ENCODE measurements around the gene PDXP.
A peak's percentile ranks its signal among the peaks of the same experiment; 100 is the strongest.

The PDXP gene

GRCh38 chr22:37636186-37636948, 22.2 kb upstream of the PDXP start:
- Histone ChIP-seq H3K9ac (ENCODE audit: low read depth in 1 of 2, low read length in 2 of 2) (peak overlapping the region; percentile 11 to 87), H3K4me1 (ENCODE audit: control insufficient read depth in 2 of 2, insufficient read depth in 2 of 2, low read length in 2 of 2) (peaks cover 63 to 70% of the 10 kb centered on the region in 2 donors), H3K27ac (ENCODE audit: low read depth in 2 of 2, low read length in 2 of 2) (peak overlapping the region; percentile 91 to 94), H3K27me3 (ENCODE audit: control insufficient read depth in 2 of 2, insufficient read depth in 2 of 2, low read length in 2 of 2) (no peaks in the 10 kb centered on the region), H3K36me3 (ENCODE audit: control insufficient read depth in 2 of 2, insufficient read depth in 2 of 2, low read length in 2 of 2) (peaks cover 10 to 11% of the 10 kb centered on the region in 2 donors), H3K4me3 (ENCODE audit: low read length in 2 of 2) (no peak overlapping the region), H3K9me3 (ENCODE audit: control insufficient read depth in 2 of 2, low read length in 2 of 2) (no peaks in the 10 kb centered on the region)

DNA sequence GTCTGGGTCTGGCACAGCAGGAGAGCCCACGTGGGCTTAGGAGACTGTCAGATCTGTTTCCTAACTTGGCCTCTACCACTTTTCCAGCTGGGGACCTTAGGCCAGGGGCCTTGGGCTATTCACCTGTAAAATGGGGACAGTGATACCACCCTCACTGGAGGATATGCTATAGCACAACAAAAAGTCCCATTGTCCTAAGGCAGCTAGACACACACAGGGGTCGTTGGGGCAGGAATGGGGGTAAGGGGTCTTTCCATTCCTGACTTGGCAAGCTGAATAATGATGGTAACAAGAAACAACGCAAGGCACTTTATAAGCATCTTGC, 21.6 kb upstream of the PDXP start:
- H3K27me3 ChIP-seq (ENCODE audit: control insufficient read depth in 2 of 2, insufficient read depth in 2 of 2, low read length in 2 of 2): no peaks in the 10 kb centered on the region
- H3K4me1 ChIP-seq (ENCODE audit: control insufficient read depth in 2 of 2, insufficient read depth in 2 of 2, low read length in 2 of 2): peaks cover 68 to 75% of the 10 kb centered on the region in 2 donors
- peak overlapping the region; percentile 11 to 87 for H3K9ac ChIP-seq (ENCODE audit: low read depth in 1 of 2, low read length in 2 of 2)
- H3K27ac ChIP-seq (ENCODE audit: low read depth in 2 of 2, low read length in 2 of 2): peak overlapping the region; percentile 91 to 94
- no peaks in the 10 kb centered on the region for H3K9me3 ChIP-seq (ENCODE audit: control insufficient read depth in 2 of 2, low read length in 2 of 2)
- H3K36me3 ChIP-seq (ENCODE audit: control insufficient read depth in 2 of 2, insufficient read depth in 2 of 2, low read length in 2 of 2): peaks cover 4 to 12% of the 10 kb centered on the region in 2 donors
- no peak overlapping the region for H3K4me3 ChIP-seq (ENCODE audit: low read length in 2 of 2)

GRCh38 chr22:37638391-37639069, 20.0 kb upstream of the PDXP start:
- H3K4me3 ChIP-seq (ENCODE audit: low read length in 2 of 2): peak overlapping the region; percentile 79 to 88
- H3K9me3 ChIP-seq (ENCODE audit: control insufficient read depth in 2 of 2, low read length in 2 of 2): no peaks in the 10 kb centered on the region
- H3K36me3 ChIP-seq (ENCODE audit: control insufficient read depth in 2 of 2, insufficient read depth in 2 of 2, low read length in 2 of 2): peaks cover 2 to 12% of the 10 kb centered on the region in 2 donors
- peak overlapping the region; percentile 70 to 87 for H3K9ac ChIP-seq (ENCODE audit: low read depth in 1 of 2, low read length in 2 of 2)
- peaks cover 77 to 81% of the 10 kb centered on the region in 2 donors for H3K4me1 ChIP-seq (ENCODE audit: control insufficient read depth in 2 of 2, insufficient read depth in 2 of 2, low read length in 2 of 2)
- H3K27ac ChIP-seq (ENCODE audit: low read depth in 2 of 2, low read length in 2 of 2): peak overlapping the region; percentile 91 to 94
- no peaks in the 10 kb centered on the region for H3K27me3 ChIP-seq (ENCODE audit: control insufficient read depth in 2 of 2, insufficient read depth in 2 of 2, low read length in 2 of 2)

- no peaks in the 10 kb centered on the region for H3K27me3 ChIP-seq (ENCODE audit: control insufficient read depth in 2 of 2, insufficient read depth in 2 of 2, low read length in 2 of 2)
- peak within 1 kb of the TSS; percentile 83 to 87 for H3K9ac ChIP-seq (ENCODE audit: low read depth in 1 of 2, low read length in 2 of 2)
- H3K9me3 ChIP-seq (ENCODE audit: control insufficient read depth in 2 of 2, low read length in 2 of 2): no peaks in the 10 kb centered on the region
- peak within 1 kb of the TSS; percentile 79 to 88 for H3K4me3 ChIP-seq (ENCODE audit: low read length in 2 of 2)
- peaks cover 7 to 16% of the 10 kb centered on the region in 2 donors for H3K36me3 ChIP-seq (ENCODE audit: control insufficient read depth in 2 of 2, insufficient read depth in 2 of 2, low read length in 2 of 2)
- H3K27ac ChIP-seq (ENCODE audit: low read depth in 2 of 2, low read length in 2 of 2): peak within 1 kb of the TSS; percentile 91 to 94
- H3K4me1 ChIP-seq (ENCODE audit: control insufficient read depth in 2 of 2, insufficient read depth in 2 of 2, low read length in 2 of 2): peaks cover 73 to 80% of the 10 kb centered on the region in 2 donors
Measured at GRCh38 chr22:37639070-37639760, 19.3 kb upstream of the PDXP start, which contains the start of gene SH3BP1. Gene SH3BP1 (plus strand): TSS chr22:37639669. CDS start chr22:37639788, 119 bp downstream.

DNA sequence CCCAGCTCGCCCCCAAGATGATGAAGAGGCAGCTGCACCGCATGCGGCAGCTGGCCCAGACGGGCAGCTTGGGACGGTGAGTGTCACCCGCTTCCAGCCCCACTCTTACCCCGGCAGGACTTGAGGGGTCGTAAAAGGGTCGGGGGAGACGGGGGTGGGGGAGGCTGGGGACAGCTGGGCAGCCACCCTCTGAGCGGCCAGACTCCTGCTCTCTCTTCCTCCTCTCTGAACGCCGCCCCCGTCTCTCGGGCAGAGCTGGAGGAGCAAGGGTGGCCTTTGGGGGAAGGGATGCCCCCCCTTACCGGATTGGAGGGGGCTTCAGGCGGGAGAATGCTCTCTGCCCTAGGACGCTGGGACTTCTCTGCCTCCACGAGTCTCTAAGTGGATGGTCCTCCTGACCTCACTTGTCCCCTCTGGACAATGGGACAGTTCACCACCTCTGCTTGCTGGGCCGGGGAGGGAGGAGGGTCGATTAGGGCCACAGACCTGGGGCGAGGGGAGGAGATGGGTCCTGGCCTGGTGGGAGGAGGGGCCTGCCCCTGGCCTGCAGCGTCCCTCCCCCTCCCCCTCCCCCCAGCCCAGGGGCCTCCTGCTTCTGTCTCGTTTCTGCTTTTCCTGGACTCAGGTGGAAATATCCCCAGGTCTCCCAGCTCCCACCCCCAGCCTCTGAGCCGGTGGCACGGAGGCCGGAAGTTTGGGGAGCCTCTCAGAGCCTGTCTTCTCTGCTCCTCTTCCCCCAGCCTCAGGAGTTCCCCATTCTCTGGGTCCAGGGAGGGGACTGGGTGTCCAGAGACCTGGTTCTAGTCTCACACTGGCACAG, 18.5 kb upstream of the PDXP start:
- Histone ChIP-seq H3K9me3 (ENCODE audit: control insufficient read depth in 2 of 2, low read length in 2 of 2) (no peaks in the 10 kb centered on the region), H3K4me3 (ENCODE audit: low read length in 2 of 2) (peak overlapping the region; percentile 79 to 88), H3K9ac (ENCODE audit: low read depth in 1 of 2, low read length in 2 of 2) (peak overlapping the region; percentile 83 to 87), H3K36me3 (ENCODE audit: control insufficient read depth in 2 of 2, insufficient read depth in 2 of 2, low read length in 2 of 2) (peaks cover 14 to 23% of the 10 kb centered on the region in 2 donors), H3K27me3 (ENCODE audit: control insufficient read depth in 2 of 2, insufficient read depth in 2 of 2, low read length in 2 of 2) (no peaks in the 10 kb centered on the region), H3K4me1 (ENCODE audit: control insufficient read depth in 2 of 2, insufficient read depth in 2 of 2, low read length in 2 of 2) (peaks cover 65 to 72% of the 10 kb centered on the region in 2 donors), H3K27ac (ENCODE audit: low read depth in 2 of 2, low read length in 2 of 2) (peak overlapping the region; percentile 91 to 94)

DNA sequence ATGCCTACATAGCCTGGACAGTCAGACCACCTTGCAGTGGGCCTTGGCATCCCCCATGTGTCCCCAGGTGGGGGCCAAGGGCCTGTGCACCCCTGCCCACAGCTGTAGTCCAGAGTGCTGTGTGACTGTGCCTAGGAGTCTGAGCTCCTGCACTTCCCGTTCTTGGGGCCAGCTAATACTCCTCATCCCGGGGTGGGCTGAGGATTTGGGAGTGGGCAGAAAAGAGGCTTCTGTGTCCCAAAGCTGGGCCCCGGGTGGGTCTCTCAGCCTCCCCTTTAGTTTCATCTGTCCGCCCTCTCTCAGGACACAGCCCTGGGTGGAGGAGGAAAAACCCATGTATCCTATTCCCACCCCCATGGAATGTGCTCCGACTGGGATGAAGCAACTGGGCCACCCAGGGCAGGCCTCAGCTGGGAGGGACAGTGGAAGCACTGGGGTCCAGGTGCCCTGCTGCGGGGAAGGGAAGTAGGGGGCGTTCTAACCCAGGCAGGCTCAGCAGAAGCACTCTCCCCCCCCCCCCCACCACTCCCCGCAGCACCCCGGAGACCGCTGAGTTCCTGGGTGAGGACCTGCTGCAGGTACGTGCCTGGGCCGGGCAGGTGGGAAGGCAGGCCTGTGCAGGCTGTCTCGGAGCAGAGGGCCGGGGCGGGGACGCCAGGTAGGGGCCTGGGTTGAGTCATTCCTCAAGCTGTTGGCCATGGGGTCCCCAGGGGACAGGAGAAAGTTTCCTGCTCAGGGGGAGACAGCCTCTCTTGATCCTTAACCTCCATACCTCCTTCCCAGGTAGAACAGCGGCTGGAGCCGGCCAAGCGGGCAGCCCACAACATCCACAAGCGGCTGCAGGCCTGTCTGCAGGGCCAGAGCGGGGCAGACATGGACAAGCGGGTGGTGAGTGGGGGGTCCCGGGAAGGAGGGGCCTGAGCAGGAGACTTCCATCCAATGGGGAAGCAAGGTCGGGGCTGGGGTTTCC, 17.6 kb upstream of the PDXP start:
- H3K4me1 ChIP-seq (ENCODE audit: control insufficient read depth in 2 of 2, insufficient read depth in 2 of 2, low read length in 2 of 2): peaks cover 62 to 69% of the 10 kb centered on the region in 2 donors

DNA sequence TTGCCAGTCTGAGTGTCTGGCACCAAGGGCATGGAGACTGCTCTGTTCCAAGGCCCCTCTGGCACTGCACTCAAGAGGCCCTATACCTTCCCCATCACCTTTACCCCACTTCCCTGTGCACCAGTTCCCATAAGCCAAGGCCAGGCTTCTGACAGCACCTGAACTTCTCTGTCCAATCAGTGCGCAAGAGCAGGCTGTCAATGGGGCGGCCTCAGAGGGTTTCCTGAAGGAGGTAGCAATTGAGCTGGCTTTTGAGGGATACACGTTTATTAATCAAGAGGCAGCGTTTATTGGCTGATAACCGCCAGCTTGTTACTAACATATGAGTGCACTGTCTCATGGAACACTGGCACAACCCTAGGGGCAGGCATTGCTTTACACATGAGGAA, 17.0 kb upstream of the PDXP start:
- H3K4me1 ChIP-seq (ENCODE audit: control insufficient read depth in 2 of 2, insufficient read depth in 2 of 2, low read length in 2 of 2): peaks cover 62 to 63% of the 10 kb centered on the region in 2 donors
- peak overlapping the region; percentile 79 to 88 for H3K4me3 ChIP-seq (ENCODE audit: low read length in 2 of 2)
- H3K27ac ChIP-seq (ENCODE audit: low read depth in 2 of 2, low read length in 2 of 2): peak overlapping the region; percentile 91 to 94
- no peaks in the 10 kb centered on the region for H3K27me3 ChIP-seq (ENCODE audit: control insufficient read depth in 2 of 2, insufficient read depth in 2 of 2, low read length in 2 of 2)
- peak overlapping the region; percentile 70 to 87 for H3K9ac ChIP-seq (ENCODE audit: low read depth in 1 of 2, low read length in 2 of 2)
- H3K36me3 ChIP-seq (ENCODE audit: control insufficient read depth in 2 of 2, insufficient read depth in 2 of 2, low read length in 2 of 2): peaks cover 22 to 35% of the 10 kb centered on the region in 2 donors
- no peaks in the 10 kb centered on the region for H3K9me3 ChIP-seq (ENCODE audit: control insufficient read depth in 2 of 2, low read length in 2 of 2)

More for the DNA sequence above, 17.6 kb upstream of the PDXP start:
- Histone ChIP-seq H3K36me3 (ENCODE audit: control insufficient read depth in 2 of 2, insufficient read depth in 2 of 2, low read length in 2 of 2) (peaks cover 22 to 32% of the 10 kb centered on the region in 2 donors), H3K27me3 (ENCODE audit: control insufficient read depth in 2 of 2, insufficient read depth in 2 of 2, low read length in 2 of 2) (no peaks in the 10 kb centered on the region), H3K9ac (ENCODE audit: low read depth in 1 of 2, low read length in 2 of 2) (peak overlapping the region; percentile 74 to 87), H3K27ac (ENCODE audit: low read depth in 2 of 2, low read length in 2 of 2) (peak overlapping the region; percentile 91 to 94), H3K4me3 (ENCODE audit: low read length in 2 of 2) (peak overlapping the region; percentile 79 to 88), H3K9me3 (ENCODE audit: control insufficient read depth in 2 of 2, low read length in 2 of 2) (no peaks in the 10 kb centered on the region)

GRCh38 chr22:37643225-37643847, 15.2 kb upstream of the PDXP start:
- no peaks in the 10 kb centered on the region for H3K9me3 ChIP-seq (ENCODE audit: control insufficient read depth in 2 of 2, low read length in 2 of 2)
- H3K27me3 ChIP-seq (ENCODE audit: control insufficient read depth in 2 of 2, insufficient read depth in 2 of 2, low read length in 2 of 2): no peaks in the 10 kb centered on the region
- peaks cover 26 to 43% of the 10 kb centered on the region in 2 donors for H3K36me3 ChIP-seq (ENCODE audit: control insufficient read depth in 2 of 2, insufficient read depth in 2 of 2, low read length in 2 of 2)
- H3K4me1 ChIP-seq (ENCODE audit: control insufficient read depth in 2 of 2, insufficient read depth in 2 of 2, low read length in 2 of 2): peaks cover 45 to 50% of the 10 kb centered on the region in 2 donors
- H3K4me3 ChIP-seq (ENCODE audit: low read length in 2 of 2): peak overlapping the region in 1 of 2 donors; percentile 2
- peak overlapping the region; percentile 91 to 94 for H3K27ac ChIP-seq (ENCODE audit: low read depth in 2 of 2, low read length in 2 of 2)
- peak overlapping the region; percentile 6 to 26 for H3K9ac ChIP-seq (ENCODE audit: low read depth in 1 of 2, low read length in 2 of 2)
